GM21786 (cell line): ENCODE data around the gene STMND1.
"Not testable (repeated sequence)": the region's sequence is repeated elsewhere in the genome, so short reads cannot be mapped to it uniquely, and the experiment has no call there.

Experiments
- ATAC-seq: cut with Tn5 transposase; IDR thresholded peaks from one replicate; pipeline ENCODE4 v1.9.1; 2021; ENCODE audit not compliant: unreplicated experiment

STMND1 gene

GRCh38 chr6:17101422-17102257 lies at the start of gene STMND1:
Gene STMND1 (plus strand): TSS chr6:17102050. CDS start chr6:17102258, 208 bp downstream.
- ATAC-seq = no peak

GRCh38 chr6:17054647-17055046 lies 47.2 kb upstream of the STMND1 start:
- no peak for ATAC-seq

GRCh38 chr6:17057322-17057721 lies 44.5 kb upstream of the STMND1 start:
- no peak for ATAC-seq

GRCh38 chr6:17058550-17058949 lies 43.3 kb upstream of the STMND1 start:
- ATAC-seq = no peak

GRCh38 chr6:17059022-17059421 lies 42.8 kb upstream of the STMND1 start:
- ATAC-seq = no peak

- no peak for ATAC-seq
Measured at GRCh38 chr6:17059850-17060249, 42.0 kb upstream of the STMND1 start.

- no peak for ATAC-seq
Measured at GRCh38 chr6:17061097-17061496, 40.8 kb upstream of the STMND1 start.

- no peak for ATAC-seq
Measured at GRCh38 chr6:17062871-17063440, 38.9 kb upstream of the STMND1 start.

GRCh38 chr6:17064975-17065374 lies 36.9 kb upstream of the STMND1 start:
- no peak for ATAC-seq

GRCh38 chr6:17066610-17067009 lies 35.2 kb upstream of the STMND1 start:
- no peak for ATAC-seq

GRCh38 chr6:17068972-17069371 lies 32.9 kb upstream of the STMND1 start:
- not testable (repeated sequence) for ATAC-seq

GRCh38 chr6:17070400-17070799 lies 31.4 kb upstream of the STMND1 start:
- not testable (repeated sequence) for ATAC-seq

- ATAC-seq = not testable (repeated sequence)
Measured at GRCh38 chr6:17073596-17073995, 28.3 kb upstream of the STMND1 start.

GRCh38 chr6:17081273-17081672 lies 20.6 kb upstream of the STMND1 start:
- ATAC-seq = no peak

- no peak for ATAC-seq
Measured at GRCh38 chr6:17081860-17082508, 19.9 kb upstream of the STMND1 start.

- no peak for ATAC-seq
Measured at GRCh38 chr6:17083397-17083796, 18.5 kb upstream of the STMND1 start.

GRCh38 chr6:17086469-17086868 lies 15.4 kb upstream of the STMND1 start:
- no peak for ATAC-seq

- ATAC-seq = no peak
Measured at GRCh38 chr6:17088091-17088611, 13.7 kb upstream of the STMND1 start.

GRCh38 chr6:17091122-17091521 lies 10.7 kb upstream of the STMND1 start:
- no peak for ATAC-seq

GRCh38 chr6:17093686-17094085 lies 8.2 kb upstream of the STMND1 start:
- no peak for ATAC-seq

GRCh38 chr6:17096096-17096495 lies 5.8 kb upstream of the STMND1 start:
- ATAC-seq = no peak

GRCh38 chr6:17096652-17097051 lies 5.2 kb upstream of the STMND1 start:
- ATAC-seq = no peak
